B cell (primary cell): ENCODE results near the gene RNF8.

Source experiments
- CTCF ChIP-seq: fragments of 200-600 bp; IDR thresholded peaks from one replicate; pipeline ENCODE4 v1.8.0; 2022; ENCODE audit warnings: antibody characterized with exemption, mild to moderate bottlenecking
- EZH2 ChIP-seq: IDR thresholded peaks from 2 replicates; pipeline ENCODE4 v1.6.1; 2012; ENCODE audit warnings: borderline replicate concordance, low read depth, mild to moderate bottlenecking, moderate library complexity, low read length; ENCODE audit not compliant: insufficient read depth, poor library complexity, severe bottlenecking

GRCh38 chr6:37309046-37309445 is 44.7 kb upstream of the RNF8 start:
- no peak for TF ChIP-seq CTCF
- no peak for TF ChIP-seq EZH2
